ENCODE results near the gene COL20A1. TPM values are rescaled to one million over a fixed set of nuclear protein-coding genes. Genes with fewer than 3 reads are reported as not detected.

COL20A1 gene
- total RNA-seq, 5 donors from 2014 or later (not counting 1 experiment from before 2014, with no cell fraction given): 0.16 to 0.35 (median 0.23) TPM; not detected in 2

- H3K4me1 Mint-ChIP-seq: no peaks in the 10 kb centered on the region
- peaks cover 9 to 45% of the 10 kb centered on the region in 2 donors for H3K27me3 Mint-ChIP-seq
- H3K9me3 Mint-ChIP-seq: no peaks in the 10 kb centered on the region
- H3K4me3 Mint-ChIP-seq: no peak overlapping the region
- whole genome bisulfite sequencing (ENCODE audit: insufficient coverage): 61% methylated on average over 2 of the region's 3 CpGs
- POLR2A ChIA-PET: no interaction called here
- Histone ChIP-seq H3K36me3 (ENCODE audit: control insufficient read depth in 2 of 2, extremely low read depth in 1 of 2, insufficient read depth in 1 of 2, low read length in 1 of 2) (no peaks in the 10 kb centered on the region), H3K27me3 (replicated peaks in 1 of 2; ENCODE audit: control insufficient read depth in 2 of 2, extremely low read depth in 1 of 2, insufficient read depth in 2 of 2, low read length in 1 of 2) (peaks cover 2 to 88% of the 10 kb centered on the region in 2 experiments), H3K4me3 (ENCODE audit: control insufficient read depth in 1 of 2, extremely low read depth in 1 of 2, low read length in 1 of 2) (no peak overlapping the region), H3K9me3 (no peaks in the 10 kb centered on the region), H3K27ac (ENCODE audit: low read length) (no peak overlapping the region), H3K4me1 (ENCODE audit: control insufficient read depth in 1 of 2, extremely low read depth in 1 of 2, insufficient read depth in 2 of 2, low read length in 2 of 2) (no peaks in the 10 kb centered on the region)
- CTCF ChIA-PET: no interaction called here
- no peaks in the 10 kb centered on the region for H3K36me3 Mint-ChIP-seq
- ATAC-seq (replicated peaks in 1 of 4) (no peak), DNase-seq (no peak)
- no peak overlapping the region for H3K27ac Mint-ChIP-seq
Observed at GRCh38 chr20:63375438-63375837, 82.5 kb downstream of the COL20A1 start.

- no peak overlapping the region for H3K27ac ChIP-seq (ENCODE audit: low read length)
- POLR2A ChIA-PET: no interaction called here
- 72% methylated on average over 24 of the region's 31 CpGs for WGBS (ENCODE audit: insufficient coverage)
- no peaks in the 10 kb centered on the region for H3K9me3 ChIP-seq
- no peaks in the 10 kb centered on the region for H3K4me1 Mint-ChIP-seq
- CTCF ChIA-PET: no interaction called here
- H3K9me3 Mint-ChIP-seq: no peaks in the 10 kb centered on the region
- H3K4me1 ChIP-seq (ENCODE audit: control insufficient read depth in 1 of 2, extremely low read depth in 1 of 2, insufficient read depth in 2 of 2, low read length in 2 of 2): no peaks in the 10 kb centered on the region
- no peak overlapping the region for H3K4me3 ChIP-seq (ENCODE audit: control insufficient read depth in 1 of 2, extremely low read depth in 1 of 2, low read length in 1 of 2)
- ATAC-seq (replicated peaks in 1 of 4) (no peak), DNase-seq (no peak)
- no peak overlapping the region for H3K4me3 Mint-ChIP-seq
- H3K27me3 Mint-ChIP-seq: peaks cover 9 to 43% of the 10 kb centered on the region in 2 donors
- no peaks in the 10 kb centered on the region for H3K36me3 ChIP-seq (ENCODE audit: control insufficient read depth in 2 of 2, extremely low read depth in 1 of 2, insufficient read depth in 1 of 2, low read length in 1 of 2)
- no peak overlapping the region for H3K27ac Mint-ChIP-seq
- H3K27me3 ChIP-seq (replicated peaks in 1 of 2; ENCODE audit: control insufficient read depth in 2 of 2, extremely low read depth in 1 of 2, insufficient read depth in 2 of 2, low read length in 1 of 2): peaks cover 2 to 88% of the 10 kb centered on the region in 2 experiments
- no peaks in the 10 kb centered on the region for H3K36me3 Mint-ChIP-seq
Observed at GRCh38 chr20:63376283-63377250, 83.6 kb downstream of the COL20A1 start.

- ChIA-PET POLR2A (no interaction called here), CTCF (interaction anchor here in 1 of 2 donors (0.6 kb wide), 1 partner anchor 177 kb away, joined by 3 read pairs; no protein-coding TSS in a partner anchor)
Observed at GRCh38 chr20:63377256-63377941, 84.4 kb downstream of the COL20A1 start.

GRCh38 chr20:63377951-63378381 lies 85.0 kb downstream of the COL20A1 start:
- peaks cover 2 to 95% of the 10 kb centered on the region in 2 experiments for H3K27me3 ChIP-seq (replicated peaks in 1 of 2; ENCODE audit: control insufficient read depth in 2 of 2, extremely low read depth in 1 of 2, insufficient read depth in 2 of 2, low read length in 1 of 2)
- H3K4me1 ChIP-seq (ENCODE audit: control insufficient read depth in 1 of 2, extremely low read depth in 1 of 2, insufficient read depth in 2 of 2, low read length in 2 of 2): peaks cover 0 to 5% of the 10 kb centered on the region in 2 experiments
- no peaks in the 10 kb centered on the region for H3K9me3 Mint-ChIP-seq
- H3K4me3 ChIP-seq (ENCODE audit: control insufficient read depth in 1 of 2, extremely low read depth in 1 of 2, low read length in 1 of 2): no peak overlapping the region
- 56% methylated on average over 10 of the region's 15 CpGs for WGBS (ENCODE audit: insufficient coverage)
- H3K27ac Mint-ChIP-seq: no peak overlapping the region
- no peaks in the 10 kb centered on the region for H3K4me1 Mint-ChIP-seq
- no peak for ATAC-seq (replicated peaks in 1 of 4)
- no peaks in the 10 kb centered on the region for H3K9me3 ChIP-seq
- H3K36me3 ChIP-seq (ENCODE audit: control insufficient read depth in 2 of 2, extremely low read depth in 1 of 2, insufficient read depth in 1 of 2, low read length in 1 of 2): no peaks in the 10 kb centered on the region
- no peak overlapping the region for H3K27ac ChIP-seq (ENCODE audit: low read length)
- no peaks in the 10 kb centered on the region for H3K36me3 Mint-ChIP-seq
- no peak overlapping the region for H3K4me3 Mint-ChIP-seq
- DNase-seq: no peak
- POLR2A ChIA-PET: interaction anchor here in 1 of 2 donors (0.6 kb wide), 1 partner anchor 745 kb away, joined by 3 read pairs; no protein-coding TSS in a partner anchor
- peaks cover 5 to 38% of the 10 kb centered on the region in 2 donors for H3K27me3 Mint-ChIP-seq
- CTCF ChIA-PET: interaction anchor here in 1 of 2 donors (0.6 kb wide), 1 partner anchor 178 kb away, joined by 3 read pairs; no protein-coding TSS in a partner anchor

More at GRCh38 chr20:63377256-63377941, 84.4 kb downstream of the COL20A1 start:
- DNase-seq (no peak), ATAC-seq (replicated peaks in 1 of 4) (no peak)
- Histone ChIP-seq H3K27me3 (replicated peaks in 1 of 2; ENCODE audit: control insufficient read depth in 2 of 2, extremely low read depth in 1 of 2, insufficient read depth in 2 of 2, low read length in 1 of 2) (peaks cover 2 to 92% of the 10 kb centered on the region in 2 experiments), H3K9me3 (no peaks in the 10 kb centered on the region), H3K4me1 (ENCODE audit: control insufficient read depth in 1 of 2, extremely low read depth in 1 of 2, insufficient read depth in 2 of 2, low read length in 2 of 2) (peaks cover 0 to 5% of the 10 kb centered on the region in 2 experiments), H3K27ac (ENCODE audit: low read length) (no peak overlapping the region), H3K4me3 (ENCODE audit: control insufficient read depth in 1 of 2, extremely low read depth in 1 of 2, low read length in 1 of 2) (no peak overlapping the region), H3K36me3 (ENCODE audit: control insufficient read depth in 2 of 2, extremely low read depth in 1 of 2, insufficient read depth in 1 of 2, low read length in 1 of 2) (no peaks in the 10 kb centered on the region)
- Mint-ChIP-seq H3K9me3 (no peaks in the 10 kb centered on the region), H3K27me3 (peaks cover 9 to 39% of the 10 kb centered on the region in 2 donors), H3K4me3 (no peak overlapping the region), H3K36me3 (no peaks in the 10 kb centered on the region), H3K27ac (no peak overlapping the region), H3K4me1 (no peaks in the 10 kb centered on the region)
- 15% methylated on average over 23 of the region's 32 CpGs for WGBS (ENCODE audit: insufficient coverage)

GRCh38 chr20:63378626-63379025 lies 85.6 kb downstream of the COL20A1 start:
- H3K36me3 ChIP-seq (ENCODE audit: control insufficient read depth in 2 of 2, extremely low read depth in 1 of 2, insufficient read depth in 1 of 2, low read length in 1 of 2): no peaks in the 10 kb centered on the region
- no peaks in the 10 kb centered on the region for H3K4me1 Mint-ChIP-seq
- H3K27ac ChIP-seq (ENCODE audit: low read length): no peak overlapping the region
- H3K27me3 Mint-ChIP-seq: peaks cover 4 to 39% of the 10 kb centered on the region in 2 donors
- H3K27ac Mint-ChIP-seq: no peak overlapping the region
- CTCF ChIA-PET: no interaction called here
- H3K27me3 ChIP-seq (replicated peaks in 1 of 2; ENCODE audit: control insufficient read depth in 2 of 2, extremely low read depth in 1 of 2, insufficient read depth in 2 of 2, low read length in 1 of 2): peaks cover 2 to 95% of the 10 kb centered on the region in 2 experiments
- H3K9me3 ChIP-seq: no peaks in the 10 kb centered on the region
- H3K36me3 Mint-ChIP-seq: no peaks in the 10 kb centered on the region
- no peak overlapping the region for H3K4me3 Mint-ChIP-seq
- ATAC-seq (replicated peaks in 1 of 4) (no peak), DNase-seq (no peak)
- no peak overlapping the region for H3K4me3 ChIP-seq (ENCODE audit: control insufficient read depth in 1 of 2, extremely low read depth in 1 of 2, low read length in 1 of 2)
- 67% methylated on average over 11 of the region's 12 CpGs for WGBS (ENCODE audit: insufficient coverage)
- H3K4me1 ChIP-seq (ENCODE audit: control insufficient read depth in 1 of 2, extremely low read depth in 1 of 2, insufficient read depth in 2 of 2, low read length in 2 of 2): peaks cover 0 to 5% of the 10 kb centered on the region in 2 experiments
- POLR2A ChIA-PET: interaction anchor here in 1 of 2 donors (0.6 kb wide), 1 partner anchor 744 kb away, joined by 3 read pairs; no protein-coding TSS in a partner anchor
- H3K9me3 Mint-ChIP-seq: no peaks in the 10 kb centered on the region

GRCh38 chr20:63379296-63379695 lies 86.3 kb downstream of the COL20A1 start:
- H3K36me3 ChIP-seq (ENCODE audit: control insufficient read depth in 2 of 2, extremely low read depth in 1 of 2, insufficient read depth in 1 of 2, low read length in 1 of 2): no peaks in the 10 kb centered on the region
- Mint-ChIP-seq H3K27ac (no peak overlapping the region), H3K27me3 (peaks cover 4 to 35% of the 10 kb centered on the region in 2 donors), H3K36me3 (no peaks in the 10 kb centered on the region), H3K4me3 (no peak overlapping the region), H3K9me3 (no peaks in the 10 kb centered on the region), H3K4me1 (no peaks in the 10 kb centered on the region)
- H3K27ac ChIP-seq (ENCODE audit: low read length): no peak overlapping the region
- no peak overlapping the region for H3K4me3 ChIP-seq (ENCODE audit: control insufficient read depth in 1 of 2, extremely low read depth in 1 of 2, low read length in 1 of 2)
- H3K4me1 ChIP-seq (ENCODE audit: control insufficient read depth in 1 of 2, extremely low read depth in 1 of 2, insufficient read depth in 2 of 2, low read length in 2 of 2): peaks cover 0 to 5% of the 10 kb centered on the region in 2 experiments
- CTCF ChIA-PET: no interaction called here
- POLR2A ChIA-PET: no interaction called here
- DNase-seq (no peak), ATAC-seq (replicated peaks in 1 of 4) (no peak)
- no peaks in the 10 kb centered on the region for H3K9me3 ChIP-seq
- H3K27me3 ChIP-seq (replicated peaks in 1 of 2; ENCODE audit: control insufficient read depth in 2 of 2, extremely low read depth in 1 of 2, insufficient read depth in 2 of 2, low read length in 1 of 2): peaks cover 2 to 94% of the 10 kb centered on the region in 2 experiments
- 84% methylated on average over 10 of the region's 11 CpGs for WGBS (ENCODE audit: insufficient coverage)
